Retinal pigment epithelial cell (primary cell): ENCODE data around the gene KCNK15.

Experiments used
- DNase-seq: peaks from one replicate; pipeline ENCODE4 v3.0.0-alpha.2; 2010; ENCODE audit warnings: low read depth
- H3K4me3 ChIP-seq: 2 replicates; pipeline ENCODE4 v1.5.1; 2011; ENCODE audit warnings: mild to moderate bottlenecking, low read length, control low read depth, moderate library complexity
- CTCF ChIP-seq: conservative IDR thresholded peaks from 2 replicates; pipeline ENCODE4 v1.5.1; 2011; ENCODE audit warnings: low read depth, low read length, control low read depth, inconsistent platforms

KCNK15 gene

GRCh38 chr20:44735816-44736169 lies 9.9 kb upstream of the KCNK15 start:
- no peak for DNase-seq
- no peak for TF ChIP-seq CTCF
- H3K4me3 ChIP-seq = no peak overlapping the region

GRCh38 chr20:44736170-44737021 lies 9.3 kb upstream of the KCNK15 start:
- DNase-seq = no peak
- no peak for TF ChIP-seq CTCF

GRCh38 chr20:44737116-44737515 lies 8.5 kb upstream of the KCNK15 start:
- DNase-seq = no peak
- no peak overlapping the region for H3K4me3 ChIP-seq
- no peak for TF ChIP-seq CTCF

More at GRCh38 chr20:44736170-44737021, 9.3 kb upstream of the KCNK15 start:
- H3K4me3 ChIP-seq = no peak overlapping the region

GRCh38 chr20:44738813-44739477 lies 6.7 kb upstream of the KCNK15 start:
- H3K4me3 ChIP-seq = no peak overlapping the region
- TF ChIP-seq CTCF = no peak

GRCh38 chr20:44739942-44740341 lies 5.7 kb upstream of the KCNK15 start:
- TF ChIP-seq CTCF = no peak
- DNase-seq = no peak

More at GRCh38 chr20:44738813-44739477, 6.7 kb upstream of the KCNK15 start:
- no peak for DNase-seq

GRCh38 chr20:44742304-44743079 lies 3.2 kb upstream of the KCNK15 start:
- H3K4me3 ChIP-seq = no peak overlapping the region
- no peak for TF ChIP-seq CTCF
- no peak for DNase-seq

More at GRCh38 chr20:44739942-44740341, 5.7 kb upstream of the KCNK15 start:
- H3K4me3 ChIP-seq = no peak overlapping the region
